ENCODE data around the gene DNAJC3. TPM values are rescaled to one million over a fixed set of nuclear protein-coding genes. Genes with fewer than 3 reads are reported as not detected.
"Not testable (repeated sequence)": the region's sequence is repeated elsewhere in the genome, so short reads cannot be mapped to it uniquely, and the experiment has no call there.

Gene DNAJC3
- total and polyA plus RNA-seq, 2 of the 13 experiments (the other 11 are each of a cell fraction or from before 2014, with no cell fraction given): 10.4 to 48.2 TPM

- H3K9ac ChIP-seq (ENCODE audit: insufficient read depth, low read depth, low read length): no peak overlapping the region
- no peak overlapping the region for H3K27ac ChIP-seq (ENCODE audit: extremely low read length, insufficient read depth, low read length)
- H3K4me3 ChIP-seq (replicated peaks in 1 of 3; ENCODE audit: insufficient read depth in 1 of 3, low read depth in 2 of 3, low read length in 3 of 3): no peak overlapping the region
- peaks cover 9% of the 10 kb centered on the region; the same call in 1 of the 2 replicates for H3K4me1 ChIP-seq (ENCODE audit: insufficient read depth, low read length)
- no peak overlapping the region for H3K4me2 ChIP-seq (ENCODE audit: low read depth, low read length)
- BruUV-seq (replicated peaks): no TSS peak
- H3K27me3 ChIP-seq (ENCODE audit: control insufficient read depth in 1 of 2, insufficient read depth in 2 of 2, low read length in 2 of 2): no peaks in the 10 kb centered on the region
- peaks cover 1 to 31% of the 10 kb centered on the region in 2 experiments; a peak in 3 of 5 replicates for H3K36me3 ChIP-seq (replicated peaks in 1 of 2; ENCODE audit: control insufficient read depth in 1 of 2, insufficient read depth in 2 of 2, low read length in 2 of 2)
- ChIA-PET CTCF (ENCODE audit: low intra/inter-chr PET ratio, low total read pairs) (no interaction called here), POLR2A (no interaction called here)
- peaks cover 9% of the 10 kb centered on the region; the same call in 1 of the 2 replicates for H3K9me3 ChIP-seq (ENCODE audit: low read length)
- ATAC-seq: no peak
- DNase-seq (ENCODE audit: low spot score): no peak
- TF ChIP-seq, protein P1, sequence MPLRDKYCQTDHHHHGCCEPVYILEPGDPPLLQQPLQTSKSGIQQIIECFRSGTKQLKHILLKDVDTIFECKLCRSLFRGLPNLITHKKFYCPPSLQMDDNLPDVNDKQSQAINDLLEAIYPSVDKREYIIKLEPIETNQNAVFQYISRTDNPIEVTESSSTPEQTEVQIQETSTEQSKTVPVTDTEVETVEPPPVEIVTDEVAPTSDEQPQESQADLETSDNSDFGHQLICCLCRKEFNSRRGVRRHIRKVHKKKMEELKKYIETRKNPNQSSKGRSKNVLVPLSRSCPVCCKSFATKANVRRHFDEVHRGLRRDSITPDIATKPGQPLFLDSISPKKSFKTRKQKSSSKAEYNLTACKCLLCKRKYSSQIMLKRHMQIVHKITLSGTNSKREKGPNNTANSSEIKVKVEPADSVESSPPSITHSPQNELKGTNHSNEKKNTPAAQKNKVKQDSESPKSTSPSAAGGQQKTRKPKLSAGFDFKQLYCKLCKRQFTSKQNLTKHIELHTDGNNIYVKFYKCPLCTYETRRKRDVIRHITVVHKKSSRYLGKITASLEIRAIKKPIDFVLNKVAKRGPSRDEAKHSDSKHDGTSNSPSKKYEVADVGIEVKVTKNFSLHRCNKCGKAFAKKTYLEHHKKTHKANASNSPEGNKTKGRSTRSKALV (CRISPR knock-in tag; IDR thresholded peaks at IDR 0.05): no peak
- TF ChIP-seq MTA1 (CRISPR knock-in tag; IDR thresholded peaks at IDR 0.05; ENCODE audit: borderline replicate concordance) (no peak), RELA (CRISPR knock-in tag; IDR thresholded peaks at IDR 0.05) (no peak), PLSCR1 (CRISPR knock-in tag; IDR thresholded peaks at IDR 0.05; ENCODE audit: borderline replicate concordance) (no peak), SAFB2 (CRISPR knock-in tag; IDR thresholded peaks at IDR 0.05; ENCODE audit: borderline replicate concordance, low read depth) (no peak)
- intact Hi-C loops (cut with micrococcal nuclease; ENCODE audit: unreplicated experiment): no loop called here
- no peak for FAIRE-seq
- 94% methylated on average over 2 of the region's 2 CpGs for WGBS (ENCODE audit: low lambda C conversion rate)
- no peaks in the 10 kb centered on the region; the same call in 1 of the 2 replicates for H4K20me1 ChIP-seq (ENCODE audit: insufficient read depth, low read length)
- in situ Hi-C loops (cut with HindIII; ENCODE audit: extremely low pct_ligation_motif_present, low pct_unique_long_range_greater_than_20kb): no loop called here
- no peak overlapping the region for H2AFZ ChIP-seq (ENCODE audit: low read length)
- H3K79me2 ChIP-seq (ENCODE audit: insufficient read depth, low read length): peaks cover 21% of the 10 kb centered on the region
These were observed 33.4 kb downstream of the DNAJC3 start for GRCh38 chr13:95710313-95710712.

GRCh38 chr13:95712846-95713245, 35.9 kb downstream of the DNAJC3 start:
- H3K79me2 ChIP-seq (ENCODE audit: insufficient read depth, low read length); H3K4me3 ChIP-seq (replicated peaks in 1 of 3; ENCODE audit: insufficient read depth in 1 of 3, low read depth in 2 of 3, low read length in 3 of 3); H3K9ac ChIP-seq (ENCODE audit: insufficient read depth, low read depth, low read length); BruUV-seq (replicated peaks); in situ Hi-C loops (cut with HindIII; ENCODE audit: extremely low pct_ligation_motif_present, low pct_unique_long_range_greater_than_20kb); intact Hi-C loops (cut with micrococcal nuclease; ENCODE audit: unreplicated experiment); FAIRE-seq; CTCF ChIA-PET (ENCODE audit: low intra/inter-chr PET ratio, low total read pairs); H4K20me1 ChIP-seq (ENCODE audit: insufficient read depth, low read length); POLR2A ChIA-PET; ATAC-seq; DNase-seq (ENCODE audit: low spot score); H3K27ac ChIP-seq (ENCODE audit: extremely low read length, insufficient read depth, low read length); H3K4me2 ChIP-seq (ENCODE audit: low read depth, low read length); H2AFZ ChIP-seq (ENCODE audit: low read length); H3K4me1 ChIP-seq (ENCODE audit: insufficient read depth, low read length); H3K9me3 ChIP-seq (ENCODE audit: low read length); H3K27me3 ChIP-seq (ENCODE audit: control insufficient read depth in 1 of 2, insufficient read depth in 2 of 2, low read length in 2 of 2): not testable (repeated sequence)
- 95% methylated on average over 4 of the region's 4 CpGs for WGBS (ENCODE audit: low lambda C conversion rate)
- peaks cover 1 to 31% of the 10 kb centered on the region in 2 experiments; a peak in 4 of 5 replicates for H3K36me3 ChIP-seq (replicated peaks in 1 of 2; ENCODE audit: control insufficient read depth in 1 of 2, insufficient read depth in 2 of 2, low read length in 2 of 2)
